K562 (cell line): ENCODE data around the gene DNASE2. TPM values are rescaled to one million over a fixed set of nuclear protein-coding genes. Genes with fewer than 3 reads are reported as not detected.

Source experiments
- E2F6 ChIP-seq, 2 experiments: IDR thresholded peaks; 2 replicates each; pipeline ENCODE4 v1.6.1; 2011; ENCODE audit warnings: borderline replicate concordance in 1 of 2, control low read depth in 1 of 2, low read depth in 1 of 2, low read length in 1 of 2, mild to moderate bottlenecking in 1 of 2, mixed read lengths in 1 of 2, moderate library complexity in 1 of 2; ENCODE audit not compliant: insufficient read depth in 1 of 2, insufficient read length in 1 of 2, poor library complexity in 1 of 2, severe bottlenecking in 1 of 2; ENCODE audit errors: extremely low read depth in 1 of 2
- KLF13 ChIP-seq: fragments of 450-650 bp; IDR thresholded peaks from 2 replicates; pipeline ENCODE4 v1.6.1; 2016; ENCODE audit warnings: missing genetic modification characterization, low read depth, mild to moderate bottlenecking, missing compliant biosample characterization, moderate library complexity, borderline replicate concordance
- MNT ChIP-seq, 2 experiments: fragments of 450-650 bp; conservative IDR thresholded peaks; 2 replicates each; pipeline ENCODE4 v1.6.1; 2017; ENCODE audit warnings: mild to moderate bottlenecking in 2 of 2, moderate library complexity in 2 of 2
- MTA3 ChIP-seq: fragments of 450-650 bp; formaldehyde crosslinking; IDR thresholded peaks from 2 replicates; pipeline ENCODE4 v1.6.1; 2017; ENCODE audit warnings: mild to moderate bottlenecking, borderline replicate concordance
- POU5F1 ChIP-seq: fragments of 150-350 bp; IDR thresholded peaks from 2 replicates; pipeline ENCODE4 v1.6.1; 2014; ENCODE audit warnings: borderline replicate concordance, low read length, low read depth, mild to moderate bottlenecking; ENCODE audit not compliant: partially characterized antibody
- REST ChIP-seq, 2 experiments: fragments of 450-650 bp; formaldehyde crosslinking in 1 of 2; IDR thresholded peaks; 2 replicates each; pipeline versions ENCODE4 v1.4.0 to v1.6.1; 2014 to 2020; ENCODE audit warnings: mild to moderate bottlenecking in 2 of 2, borderline replicate concordance in 1 of 2, low read depth in 1 of 2
- ZNF592 ChIP-seq: fragments of 450-650 bp; IDR thresholded peaks from 2 replicates; pipeline ENCODE4 v1.6.1; 2017; ENCODE audit warnings: antibody characterized with exemption, mild to moderate bottlenecking
- ZNF778 ChIP-seq: fragments of 450-650 bp; formaldehyde crosslinking; IDR thresholded peaks from 2 replicates; pipeline ENCODE4 v1.4.0; 2020; ENCODE audit warnings: mild to moderate bottlenecking, moderate library complexity
- polyA plus RNA-seq, 8 experiments: library from polyadenylated mRNA; depleted of rRNA in 4 of 8; stranded (reverse) in 5 of 8; unstranded in 3 of 8; fragments of >200 nt; fragmentation: Nextera tagmentation in 2 of 8; fragmentation: Illumina TruSeq in 1 of 8; extraction: Ambion mirVana in 2 of 8; extraction: Trizol in 1 of 8; gene quantifications; 2 replicates each; pipeline versions ENCODE4 v1.2.1 to v1.2.3, GENCODE V29; 2011 to 2014; ENCODE audit warnings: inconsistent platforms in 1 of 8, missing spikeins in 1 of 8
- total RNA-seq, 7 experiments: library from RNA; depleted of rRNA in 6 of 7; stranded (reverse); fragments of >200 nt in 6 of 7; fragmentation: Illumina TruSeq in 2 of 7; extraction: Trizol in 2 of 7; gene quantifications; 2 replicates each; pipeline versions ENCODE4 v1.2.1 to v1.2.3, GENCODE V29; 2011 to 2021; ENCODE audit warnings: low replicate concordance in 1 of 7

Gene DNASE2
- total and polyA plus RNA-seq, 9 of the 15 experiments (the other 6 are each of a cell fraction or from before 2014, with no cell fraction given) = 4.4 to 27.0 (median 20.2) TPM

GRCh38 chr19:12840091-12841079, 40.9 kb downstream of the DNASE2 start (continued):
- TF ChIP-seq REST (IDR thresholded peaks at IDR 0.05; ENCODE audit: borderline replicate concordance) (peak; percentile 93), REST (CRISPR knock-in tag; IDR thresholded peaks at IDR 0.05; ENCODE audit: low read depth) (no peak), ZNF592 (no peak), MNT (conservative IDR thresholded peaks at IDR 0.05) (peak; percentile 59 to 77; a peak in 3 of 4 replicates), MTA3 (0 out of 2 replicates have a peak, but pooled peaks have one; percentile 24), POU5F1 (no peak), E2F6 (IDR thresholded peaks at IDR 0.05; ENCODE audit: borderline replicate concordance in 1 of 2, extremely low read depth in 1 of 2, insufficient read depth in 1 of 2, insufficient read length in 1 of 2, low read depth in 1 of 2, low read length in 1 of 2, poor library complexity in 1 of 2, severe bottlenecking in 1 of 2) (peak in 1 of 2 experiments; percentile 34), ZNF778 (CRISPR knock-in tag) (no peak), KLF13 (tag) (0 out of 2 replicates have a peak, but pooled peaks have one; percentile 27)
